ENCODE data around the gene CDH26. TPM values are rescaled to one million over a fixed set of nuclear protein-coding genes. Genes with fewer than 3 reads are reported as not detected.

CDH26 gene
- total and polyA plus RNA-seq, 9 of the 15 experiments (the other 6 are each of a cell fraction or from before 2014, with no cell fraction given), result 0.07 to 0.13 (median 0.10) TPM; not detected in 4

- TF ChIP-seq CCNT2 (IDR thresholded peaks at IDR 0.05; ENCODE audit: borderline replicate concordance, extremely low read depth, insufficient read length, low read depth, low read length), result peak; percentile 81
- no peak for TF ChIP-seq NR4A1 (CRISPR knock-in tag; IDR thresholded peaks at IDR 0.05)
- TF ChIP-seq NR4A1 (tag; IDR thresholded peaks at IDR 0.05), result peak; percentile 82
- peak; percentile 69; the same call in 1 of the 2 replicates for TF ChIP-seq MTA3 (IDR thresholded peaks at IDR 0.05; ENCODE audit: borderline replicate concordance)
- no peak for TF ChIP-seq NFATC3 (IDR thresholded peaks at IDR 0.05)
- no peak for TF ChIP-seq JUN (IDR thresholded peaks at IDR 0.05; ENCODE audit: borderline replicate concordance, low read depth, low read length)
- TF ChIP-seq JUN (CRISPR knock-in tag; IDR thresholded peaks at IDR 0.05; ENCODE audit: borderline replicate concordance), result no peak
- TF ChIP-seq YY1 (IDR thresholded peaks at IDR 0.05; ENCODE audit: borderline replicate concordance in 1 of 3, control insufficient read depth in 1 of 3, extremely low read depth in 1 of 3, insufficient read depth in 3 of 3, insufficient read length in 1 of 3, insufficient replicate concordance in 2 of 3, low read depth in 1 of 3, low read length in 2 of 3), result peak in 2 of 3 experiments; percentile 47 to 65
- no peak for TF ChIP-seq CUX1 (CRISPR knock-in tag; IDR thresholded peaks at IDR 0.05)
- TF ChIP-seq ZNF785 (CRISPR knock-in tag; IDR thresholded peaks at IDR 0.05), result no peak
- TF ChIP-seq SP1 (CRISPR knock-in tag; IDR thresholded peaks at IDR 0.05), result 0 out of 2 replicates have a peak, but pooled peaks have one; percentile 26
- TF ChIP-seq HMGXB4 (CRISPR knock-in tag; IDR thresholded peaks at IDR 0.05), result no peak
- TF ChIP-seq PHF8 (IDR thresholded peaks at IDR 0.05; ENCODE audit: borderline replicate concordance, low read length), result peak; percentile 98
- peak in 1 of 2 experiments; percentile 39; a peak in 1 of 4 replicates for TF ChIP-seq TRIM24 (IDR thresholded peaks at IDR 0.05)
- TF ChIP-seq SIN3B (IDR thresholded peaks at IDR 0.05; ENCODE audit: low read depth), result peak; percentile 54; the same call in 1 of the 2 replicates
- TF ChIP-seq RBM34 (IDR thresholded peaks at IDR 0.05; ENCODE audit: borderline replicate concordance, insufficient read depth, low read length), result no peak
- TF ChIP-seq CGGBP1 (CRISPR knock-in tag; IDR thresholded peaks at IDR 0.05), result no peak
Measured at GRCh38 chr20:59940129-59940955, 17.9 kb upstream of the CDH26 start, which contains the start of the genes FAM217B and PPP1R3D (continued).
